ENCODE measurements around the gene KLHL10. TPM values are rescaled to one million over a fixed set of nuclear protein-coding genes. Genes with fewer than 3 reads are reported as not detected.
A peak's percentile ranks its signal among the peaks of the same experiment; 100 is the strongest.

The KLHL10 gene
- polyA plus RNA-seq, 1 of the 3 experiments (the other 2 are of a cell fraction), result 0.02 TPM

- TF ChIP-seq TAF1 (IDR thresholded peaks at IDR 0.05; ENCODE audit: borderline replicate concordance, low read depth, low read length) (no peak), FOXJ3 (CRISPR knock-in tag; IDR thresholded peaks at IDR 0.05) (no peak), SIN3A (IDR thresholded peaks at IDR 0.05; ENCODE audit: borderline replicate concordance, low read depth, low read length) (no peak), IRF3 (IDR thresholded peaks at IDR 0.05; ENCODE audit: low read depth, low read length) (no peak), MXI1 (IDR thresholded peaks at IDR 0.05; ENCODE audit: low read depth, low read length) (peak; percentile 36; the same call in 1 of the 2 replicates), TCF12 (IDR thresholded peaks at IDR 0.05) (no peak), USF1 (IDR thresholded peaks at IDR 0.05; ENCODE audit: borderline replicate concordance, low read depth) (no peak), RXRA (IDR thresholded peaks at IDR 0.05; ENCODE audit: borderline replicate concordance, low read depth) (no peak)
- ChIA-PET POLR2A (interaction anchor here (0.5 kb wide), 1 partner anchor 8 kb away, joined by 6 read pairs; no protein-coding TSS in a partner anchor), CTCF (interaction anchor here (1.6 to 3.1 kb wide), 2 partner anchors 59 to 74 kb away, joined by 5 to 12 read pairs; partner anchors contain the start of gene JUP)
- no peaks in the 10 kb centered on the region for H3K9me2 ChIP-seq
- H3K4me2 ChIP-seq, result no peak overlapping the region
- peaks cover 93% of the 10 kb centered on the region for H3K79me2 ChIP-seq (ENCODE audit: insufficient read depth)
- H3K36me3 ChIP-seq (replicated peaks in 1 of 2; ENCODE audit: control insufficient read depth in 1 of 2, insufficient read depth in 2 of 2, low read length in 1 of 2), result no peaks in the 10 kb centered on the region
- no peaks in the 10 kb centered on the region for H3K27me3 ChIP-seq (ENCODE audit: insufficient read depth)
- no peak overlapping the region for H2AFZ ChIP-seq (ENCODE audit: low read depth)
- no peak overlapping the region for H3K4me3 ChIP-seq (ENCODE audit: low read depth in 2 of 2, low read length in 1 of 2)
- WGBS (ENCODE audit: low lambda C conversion rate), result 71% methylated on average over 3 of the region's 3 CpGs
- H3F3A ChIP-seq (replicated peaks; ENCODE audit: insufficient read depth), result peaks cover 4% of the 10 kb centered on the region
- H3K4me1 ChIP-seq (ENCODE audit: control insufficient read depth in 1 of 2, insufficient read depth in 2 of 2, low read depth in 1 of 2, low read length in 1 of 2), result peaks cover 5 to 24% of the 10 kb centered on the region in 2 experiments; a peak in 2 of 4 replicates
- H4K20me1 ChIP-seq (ENCODE audit: insufficient read depth), result peaks cover 46% of the 10 kb centered on the region
- no peak overlapping the region for H3K9ac ChIP-seq
- peak overlapping the region in 1 of 2 experiments; percentile 50; a peak in 2 of 4 replicates for H3K27ac ChIP-seq (ENCODE audit: low read depth in 2 of 2, low read length in 1 of 2)
- H3K9me3 ChIP-seq, result no peaks in the 10 kb centered on the region
- DNase-seq, result peak; percentile 60
These were observed 22.8 kb downstream of the KLHL10 start for GRCh38 chr17:41860254-41860931.

GRCh38 chr17:41863074-41863848 is 25.6 kb downstream of the KLHL10 start:
- Histone ChIP-seq H3K79me2 (ENCODE audit: insufficient read depth) (peaks cover 68% of the 10 kb centered on the region), H3K27me3 (ENCODE audit: insufficient read depth) (no peaks in the 10 kb centered on the region), H4K20me1 (ENCODE audit: insufficient read depth) (peaks cover 46% of the 10 kb centered on the region), H3K4me1 (ENCODE audit: control insufficient read depth in 1 of 2, insufficient read depth in 2 of 2, low read depth in 1 of 2, low read length in 1 of 2) (peaks cover 5 to 24% of the 10 kb centered on the region in 2 experiments; a peak in 2 of 4 replicates), H3F3A (replicated peaks; ENCODE audit: insufficient read depth) (peaks cover 17% of the 10 kb centered on the region), H3K4me2 (peak overlapping the region; percentile 91), H3K4me3 (ENCODE audit: low read depth in 2 of 2, low read length in 1 of 2) (peak overlapping the region; percentile 91 to 95; a peak in 3 of 4 replicates), H3K9me2 (no peaks in the 10 kb centered on the region), H3K36me3 (replicated peaks in 1 of 2; ENCODE audit: control insufficient read depth in 1 of 2, insufficient read depth in 2 of 2, low read length in 1 of 2) (peaks cover 13 to 15% of the 10 kb centered on the region in 2 experiments), H3K9me3 (no peaks in the 10 kb centered on the region), H3K9ac (peak overlapping the region; percentile 92; the same call in 1 of the 2 replicates), H2AFZ (ENCODE audit: low read depth) (no peak overlapping the region), H3K27ac (ENCODE audit: low read depth in 2 of 2, low read length in 1 of 2) (no peak overlapping the region)
- CTCF ChIA-PET, result interaction anchor here (1.2 kb wide), 1 partner anchor 8 kb away, joined by 3 read pairs; no protein-coding TSS in a partner anchor
- DNase-seq, result no peak
- POLR2A ChIA-PET, result interaction anchor here (2.8 kb wide), 1 partner anchor 51 kb away, joined by 12 read pairs; the partner anchor contains the start of genes FKBP10 and P3H4
- TF ChIP-seq ELF1 (IDR thresholded peaks at IDR 0.05), result no peak
- TF ChIP-seq RFX5 (IDR thresholded peaks at IDR 0.05; ENCODE audit: low read length), result no peak
- TF ChIP-seq USF1 (IDR thresholded peaks at IDR 0.05; ENCODE audit: borderline replicate concordance, low read depth), result no peak
- TF ChIP-seq CHD2 (IDR thresholded peaks at IDR 0.05; ENCODE audit: low read length, partially characterized antibody), result no peak
- TF ChIP-seq FOSL2 (IDR thresholded peaks at IDR 0.05; ENCODE audit: borderline replicate concordance, low read depth), result no peak
- no peak for TF ChIP-seq TAF1 (IDR thresholded peaks at IDR 0.05; ENCODE audit: borderline replicate concordance, low read depth, low read length)
- no peak for TF ChIP-seq NFIC (IDR thresholded peaks at IDR 0.05; ENCODE audit: borderline replicate concordance)
- no peak for TF ChIP-seq MXI1 (IDR thresholded peaks at IDR 0.05; ENCODE audit: low read depth, low read length)
- WGBS (ENCODE audit: low lambda C conversion rate), result 81% methylated on average over 18 of the region's 18 CpGs

Measured in SK-N-SH (cell line).